Germinal center (tissue), 1 donor: Measurements from ENCODE around the gene C1QTNF6.
"Not testable (repeated sequence)": the region's sequence is repeated elsewhere in the genome, so short reads cannot be mapped to it uniquely, and the experiment has no call there.

Experiments
- DNase-seq: peaks from one replicate; pipeline ENCODE4 v3.0.0; 2012; ENCODE audit warnings: mixed read lengths, low spot score

C1QTNF6 gene

GRCh38 chr22:37176464-37177061, 11.5 kb downstream of the C1QTNF6 start:
- no peak for DNase-seq

GRCh38 chr22:37175414-37176281, 12.4 kb downstream of the C1QTNF6 start:
- no peak for DNase-seq

- DNase-seq: no peak
These were observed 13.1 kb downstream of the C1QTNF6 start for GRCh38 chr22:37174964-37175363.

- DNase-seq: no peak
These were observed 14.3 kb downstream of the C1QTNF6 start for GRCh38 chr22:37173709-37174108.

GRCh38 chr22:37172266-37173245, 15.5 kb downstream of the C1QTNF6 start:
- DNase-seq: no peak

GRCh38 chr22:37171662-37172061, 16.4 kb downstream of the C1QTNF6 start:
- no peak for DNase-seq

- DNase-seq: not testable (repeated sequence)
These were observed 17.2 kb downstream of the C1QTNF6 start for GRCh38 chr22:37170689-37171405.

- no peak for DNase-seq
These were observed 17.9 kb downstream of the C1QTNF6 start for GRCh38 chr22:37169947-37170688.

- DNase-seq: no peak
These were observed 18.6 kb downstream of the C1QTNF6 start for GRCh38 chr22:37169406-37169805.

- DNase-seq: no peak
These were observed 19.9 kb downstream of the C1QTNF6 start for GRCh38 chr22:37167981-37168647.

GRCh38 chr22:37167176-37167980, 20.7 kb downstream of the C1QTNF6 start:
- no peak for DNase-seq

GRCh38 chr22:37166675-37167066, 21.4 kb downstream of the C1QTNF6 start:
- DNase-seq: peak; percentile 85

- DNase-seq: no peak
These were observed 21.9 kb downstream of the C1QTNF6 start for GRCh38 chr22:37165940-37166674.

GRCh38 chr22:37165066-37165465, 23.0 kb downstream of the C1QTNF6 start:
- DNase-seq: no peak

GRCh38 chr22:37164505-37164887, 23.6 kb downstream of the C1QTNF6 start:
- no peak for DNase-seq

- DNase-seq: no peak
These were observed 24.2 kb downstream of the C1QTNF6 start for GRCh38 chr22:37163575-37164504.

- no peak for DNase-seq
These were observed 25.0 kb downstream of the C1QTNF6 start for GRCh38 chr22:37163096-37163489.
